ENCODE measurements around the gene P2RY8. TPM values are rescaled to one million over a fixed set of nuclear protein-coding genes. Genes with fewer than 3 reads are reported as not detected.
A peak's percentile ranks its signal among the peaks of the same experiment; 100 is the strongest.

Gene P2RY8
- total and polyA plus RNA-seq, 2 donors from 2014 or later: 1.4 to 6.6 TPM

GRCh38 chrX:1536712-1537030, 314 bp downstream of the P2RY8 start:
- Histone ChIP-seq H3K4me3 (ENCODE audit: low read length in 3 of 3) (peak overlapping the region in 2 of 3 donors; percentile 54 to 60), H3K9ac (ENCODE audit: low read length in 3 of 3) (no peak overlapping the region), H3K27ac (ENCODE audit: low read depth in 2 of 2, low read length in 2 of 2) (peak overlapping the region; percentile 22 to 59), H3K36me3 (ENCODE audit: control insufficient read depth in 2 of 3, insufficient read depth in 3 of 3, low read length in 3 of 3) (no peaks in the 10 kb centered on the region), H3K4me1 (ENCODE audit: control insufficient read depth in 2 of 3, insufficient read depth in 2 of 3, low read depth in 1 of 3, low read length in 3 of 3) (peaks cover 0 to 2% (median 0%) of the 10 kb centered on the region in 3 donors), H3K9me3 (ENCODE audit: control insufficient read depth in 2 of 3, insufficient read depth in 1 of 3, low read length in 3 of 3) (no peaks in the 10 kb centered on the region), H3K27me3 (ENCODE audit: control insufficient read depth, insufficient read depth, low read length) (no peaks in the 10 kb centered on the region)
- DNase-seq (no peak), FAIRE-seq (no peak)
- intact Hi-C loops (cut with DNase I): no loop called here
- TF ChIP-seq, protein P1, sequence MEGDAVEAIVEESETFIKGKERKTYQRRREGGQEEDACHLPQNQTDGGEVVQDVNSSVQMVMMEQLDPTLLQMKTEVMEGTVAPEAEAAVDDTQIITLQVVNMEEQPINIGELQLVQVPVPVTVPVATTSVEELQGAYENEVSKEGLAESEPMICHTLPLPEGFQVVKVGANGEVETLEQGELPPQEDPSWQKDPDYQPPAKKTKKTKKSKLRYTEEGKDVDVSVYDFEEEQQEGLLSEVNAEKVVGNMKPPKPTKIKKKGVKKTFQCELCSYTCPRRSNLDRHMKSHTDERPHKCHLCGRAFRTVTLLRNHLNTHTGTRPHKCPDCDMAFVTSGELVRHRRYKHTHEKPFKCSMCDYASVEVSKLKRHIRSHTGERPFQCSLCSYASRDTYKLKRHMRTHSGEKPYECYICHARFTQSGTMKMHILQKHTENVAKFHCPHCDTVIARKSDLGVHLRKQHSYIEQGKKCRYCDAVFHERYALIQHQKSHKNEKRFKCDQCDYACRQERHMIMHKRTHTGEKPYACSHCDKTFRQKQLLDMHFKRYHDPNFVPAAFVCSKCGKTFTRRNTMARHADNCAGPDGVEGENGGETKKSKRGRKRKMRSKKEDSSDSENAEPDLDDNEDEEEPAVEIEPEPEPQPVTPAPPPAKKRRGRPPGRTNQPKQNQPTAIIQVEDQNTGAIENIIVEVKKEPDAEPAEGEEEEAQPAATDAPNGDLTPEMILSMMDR (IDR thresholded peaks at IDR 0.05; ENCODE audit: borderline replicate concordance, extremely low read depth, insufficient read depth): no peak

DNA sequence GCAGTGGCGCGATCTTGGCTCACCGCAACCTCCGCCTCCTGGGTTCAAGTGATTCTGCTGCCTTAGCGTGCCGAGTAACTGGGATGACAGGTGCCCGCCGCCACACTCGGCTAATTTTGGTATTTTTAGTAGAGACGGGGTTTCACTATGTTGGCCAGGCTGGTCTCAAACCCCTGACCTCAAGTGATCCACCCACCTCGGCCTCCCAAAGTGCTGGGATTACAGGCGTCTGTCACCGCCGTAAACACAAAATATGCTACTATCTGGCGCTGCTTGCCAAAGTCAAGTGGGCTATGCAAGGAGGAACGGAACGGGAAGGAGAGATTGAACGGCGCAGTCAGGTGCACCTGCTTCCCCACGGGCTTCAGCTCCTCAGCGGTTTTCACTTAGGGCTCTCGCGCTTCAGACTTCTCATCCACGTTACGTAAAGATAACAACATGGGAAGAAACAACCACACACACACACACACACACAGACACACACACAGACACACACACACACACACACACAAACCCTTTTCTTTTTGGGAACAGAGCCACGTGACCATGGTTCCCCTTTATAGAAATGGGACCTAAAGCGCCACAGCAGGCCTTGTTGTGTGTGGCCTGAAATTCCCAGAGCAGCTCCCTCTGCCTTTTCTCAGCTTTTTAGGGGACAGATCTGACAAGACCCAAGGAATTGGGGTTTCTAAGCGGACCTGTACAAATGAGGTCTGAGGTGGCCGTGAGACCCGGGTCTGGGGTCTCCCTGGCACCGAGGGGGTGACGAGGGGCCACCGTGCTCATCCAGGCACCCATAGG, 1.5 kb downstream of the P2RY8 start:
- Histone ChIP-seq H3K36me3 (ENCODE audit: control insufficient read depth in 2 of 3, insufficient read depth in 3 of 3, low read length in 3 of 3) (no peaks in the 10 kb centered on the region), H3K4me1 (ENCODE audit: control insufficient read depth in 2 of 3, insufficient read depth in 2 of 3, low read depth in 1 of 3, low read length in 3 of 3) (peaks cover 0 to 4% (median 0%) of the 10 kb centered on the region in 3 donors), H3K27me3 (ENCODE audit: control insufficient read depth, insufficient read depth, low read length) (no peaks in the 10 kb centered on the region), H3K9ac (ENCODE audit: low read length in 3 of 3) (peak overlapping the region in 2 of 3 donors; percentile 46 to 65), H3K9me3 (ENCODE audit: control insufficient read depth in 2 of 3, insufficient read depth in 1 of 3, low read length in 3 of 3) (no peaks in the 10 kb centered on the region), H3K27ac (ENCODE audit: low read depth in 2 of 2, low read length in 2 of 2) (peak overlapping the region; percentile 22 to 32), H3K4me3 (ENCODE audit: low read length in 3 of 3) (peak overlapping the region in 2 of 3 donors; percentile 50 to 57)
- intact Hi-C loops (cut with DNase I): no loop called here
- TF ChIP-seq, protein P1 (IDR thresholded peaks at IDR 0.05; ENCODE audit: borderline replicate concordance, extremely low read depth, insufficient read depth): no peak
- FAIRE-seq: no peak
- DNase-seq: peak in 1 of 5 donors; percentile 17

- Histone ChIP-seq H3K4me1 (ENCODE audit: control insufficient read depth in 2 of 3, insufficient read depth in 2 of 3, low read depth in 1 of 3, low read length in 3 of 3) (peaks cover 0 to 4% (median 0%) of the 10 kb centered on the region in 3 donors), H3K27me3 (ENCODE audit: control insufficient read depth, insufficient read depth, low read length) (no peaks in the 10 kb centered on the region), H3K9me3 (ENCODE audit: control insufficient read depth in 2 of 3, insufficient read depth in 1 of 3, low read length in 3 of 3) (no peaks in the 10 kb centered on the region), H3K9ac (ENCODE audit: low read length in 3 of 3) (no peak overlapping the region), H3K36me3 (ENCODE audit: control insufficient read depth in 2 of 3, insufficient read depth in 3 of 3, low read length in 3 of 3) (no peaks in the 10 kb centered on the region), H3K4me3 (ENCODE audit: low read length in 3 of 3) (peak overlapping the region in 1 of 3 donors; percentile 45), H3K27ac (ENCODE audit: low read depth in 2 of 2, low read length in 2 of 2) (no peak overlapping the region)
- TF ChIP-seq, protein P1 (IDR thresholded peaks at IDR 0.05; ENCODE audit: borderline replicate concordance, extremely low read depth, insufficient read depth): no peak
- DNase-seq (no peak), FAIRE-seq (no peak)
- intact Hi-C loops (cut with DNase I): no loop called here
Measured at GRCh38 chrX:1534301-1535168, 2.5 kb downstream of the P2RY8 start.
